NCI-H2081 treated with DMSO at 0.1 percent for 48 hours (cell line): ENCODE data around the gene APOD.

ENCODE experiments used
- DNase-seq: peaks from one replicate; lab custom pipeline; 2025; lab: John Stamatoyannopoulos, UW

Gene APOD

GRCh38 chr3:195587406-195587805 is 3.7 kb upstream of the APOD start:
- no peak for DNase-seq

GRCh38 chr3:195584543-195584870 is 767 bp upstream of the APOD start:
- DNase-seq, result no peak

GRCh38 chr3:195582947-195583346 is 793 bp downstream of the APOD start:
- no peak for DNase-seq

GRCh38 chr3:195580744-195581443 is 2.8 kb downstream of the APOD start:
- DNase-seq, result no peak

- no peak for DNase-seq
These were observed 4.5 kb downstream of the APOD start for GRCh38 chr3:195579281-195579680.

- no peak for DNase-seq
These were observed 5.2 kb downstream of the APOD start for GRCh38 chr3:195578565-195578964.

- no peak for DNase-seq
These were observed 6.0 kb downstream of the APOD start for GRCh38 chr3:195577645-195578177.

GRCh38 chr3:195574497-195575304 is 9.0 kb downstream of the APOD start:
- DNase-seq, result no peak

GRCh38 chr3:195573611-195574496 is 9.9 kb downstream of the APOD start:
- no peak for DNase-seq

GRCh38 chr3:195571361-195571760 is 12.4 kb downstream of the APOD start:
- no peak for DNase-seq

- no peak for DNase-seq
These were observed 12.8 kb downstream of the APOD start for GRCh38 chr3:195570912-195571311.

GRCh38 chr3:195570344-195570743 is 13.4 kb downstream of the APOD start:
- DNase-seq, result no peak

- DNase-seq, result no peak
These were observed 15.1 kb downstream of the APOD start for GRCh38 chr3:195568630-195569029.

- DNase-seq, result no peak
These were observed 16.9 kb downstream of the APOD start for GRCh38 chr3:195566797-195567196.

- no peak for DNase-seq
These were observed 18.0 kb downstream of the APOD start for GRCh38 chr3:195565716-195566115.

- DNase-seq, result no peak
These were observed 20.4 kb downstream of the APOD start for GRCh38 chr3:195563317-195563716.

GRCh38 chr3:195559723-195560409 is 23.9 kb downstream of the APOD start:
- DNase-seq, result peak; percentile 87

GRCh38 chr3:195558602-195559001 is 25.1 kb downstream of the APOD start:
- peak; percentile 49 for DNase-seq

GRCh38 chr3:195557322-195557721 is 26.4 kb downstream of the APOD start:
- DNase-seq, result no peak

- no peak for DNase-seq
These were observed 27.4 kb downstream of the APOD start for GRCh38 chr3:195556390-195556789.

- no peak for DNase-seq
These were observed 28.6 kb downstream of the APOD start for GRCh38 chr3:195555110-195555509.

GRCh38 chr3:195554458-195554857 is 29.3 kb downstream of the APOD start:
- no peak for DNase-seq
